Esophagus muscularis mucosa (tissue), 4 donors: ENCODE data around the gene GALNT7. TPM values are rescaled to one million over a fixed set of nuclear protein-coding genes. Genes with fewer than 3 reads are reported as not detected.

Experiments used
- DNase-seq: peaks from one replicate; pipeline ENCODE4 v3.0.0-alpha.2; 2017; ENCODE audit errors: extremely low spot score
- H3K27ac ChIP-seq, 4 donors: fragments of 200-600 bp; sonication (generic); replicated peaks in 1 of 4; 1 replicate in 3 of 4; 2 replicates in 1 of 4; pipeline ENCODE4 v1.5.1; 2016 to 2019; ENCODE audit warnings: mild to moderate bottlenecking in 1 of 4
- H3K27me3 ChIP-seq, 4 donors: fragments of 200-600 bp; sonication (generic); one replicate each; pipeline versions ENCODE4 v1.5.1 to v1.6.0; 2016 to 2019
- H3K36me3 ChIP-seq, 4 donors: fragments of 200-600 bp; sonication (generic); one replicate each; pipeline ENCODE4 v1.5.1; 2016 to 2019
- H3K4me1 ChIP-seq, 4 donors: fragments of 200-600 bp; sonication (generic); one replicate each; pipeline ENCODE4 v1.5.1; 2016 to 2019
- H3K4me3 ChIP-seq, 4 donors: fragments of 200-600 bp; sonication (generic); 1 replicate in 2 of 4; 2 replicates in 2 of 4; pipeline ENCODE4 v1.5.1; 2016 to 2019; ENCODE audit warnings: mild to moderate bottlenecking in 4 of 4, moderate library complexity in 1 of 4
- H3K9me3 ChIP-seq, 4 donors: fragments of 200-600 bp; sonication (generic); 1 replicate in 3 of 4; 2 replicates in 1 of 4; pipeline ENCODE4 v1.5.1; 2016 to 2019
- EP300 ChIP-seq: sonication (generic); formaldehyde crosslinking; IDR thresholded peaks from one replicate; pipeline ENCODE4 v1.6.1; 2017; ENCODE audit warnings: antibody characterized with exemption
- POLR2A ChIP-seq: fragments of 450-650 bp; IDR thresholded peaks from one replicate; pipeline ENCODE4 v1.6.1; 2017; ENCODE audit warnings: antibody characterized with exemption, moderate library complexity, mild to moderate bottlenecking, low read depth
- POLR2AphosphoS5 ChIP-seq, 2 donors: sonication (generic); formaldehyde crosslinking; IDR thresholded peaks; one replicate each; pipeline ENCODE4 v1.6.1; 2017; ENCODE audit warnings: antibody characterized with exemption in 2 of 2
- WGBS: methylation state at CpG from one replicate; pipeline ENCODE4 v1.1.5; 2018; 5-methylcytosine and 5-hydroxymethylcytosine counted together
- intact Hi-C: fragments of 100-400 bp; cut with DNase I; formaldehyde crosslinking; loops from one replicate; pipeline ENCODE4 v1.15.1; 2023
- small RNA-seq, 3 donors: library from RNA; depleted of rRNA; stranded (forward); fragments of <200 nt; gene quantifications; one replicate each; pipeline ENCODE3, GENCODE V24; 2016
- total RNA-seq, 4 donors: library from RNA; depleted of rRNA; stranded (reverse); fragments of >200 nt; gene quantifications; one replicate each; pipeline versions ENCODE4 v1.1.0 to v1.2.1, GENCODE V29; 2016
- TF ChIP-seq, protein P1 (sequence below), 3 experiments: fragments of 200-600 bp in 2 of 3; fragments of 450-650 bp in 1 of 3; sonication (generic) in 2 of 3; IDR thresholded peaks; one replicate each; pipeline ENCODE4 v1.5.1; 2017 to 2019; ENCODE audit warnings: antibody characterized with exemption in 3 of 3, mild to moderate bottlenecking in 2 of 3, moderate library complexity in 1 of 3

Gene GALNT7
- total RNA-seq, 4 donors from 2014 or later, result 9.6 to 20.2 (median 12.9) TPM

DNA sequence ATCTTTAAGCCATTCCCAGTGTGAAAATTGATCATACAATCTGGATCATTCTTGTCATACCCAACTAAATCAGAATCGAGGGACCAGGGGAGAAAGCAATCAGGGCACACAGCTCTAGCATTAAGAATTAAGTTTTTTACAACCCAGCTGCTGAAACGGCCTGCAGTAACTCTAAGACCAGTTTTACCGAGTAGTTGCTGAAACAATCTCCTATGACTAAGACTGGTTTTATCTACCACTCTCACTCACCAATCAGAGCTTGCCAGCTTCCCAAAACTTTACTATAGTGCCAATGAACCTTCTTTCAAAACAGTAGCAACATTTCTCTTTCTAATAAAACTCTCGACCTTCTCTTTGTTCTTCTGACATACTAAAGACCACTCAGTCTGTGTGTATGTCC is 199.3 kb downstream of the GALNT7 start:
- DNase-seq, result no peak
- Histone ChIP-seq H3K27ac (peak overlapping the region; percentile 89 to 95 (median 93)), H3K27me3 (no peaks in the 10 kb centered on the region), H3K9me3 (no peaks in the 10 kb centered on the region), H3K4me1 (peaks cover 14 to 42% (median 29%) of the 10 kb centered on the region in 4 donors), H3K36me3 (no peaks in the 10 kb centered on the region), H3K4me3 (peak overlapping the region; percentile 2 to 88 (median 56))
- WGBS, result 34% methylated on average over 4 of the region's 4 CpGs
- intact Hi-C loops, result loop anchor here (2.0 kb wide), 1 partner anchor 33 kb away; the partner anchor contains the start of gene HMGB2
- TF ChIP-seq POLR2A, result no peak
- TF ChIP-seq, protein P1, sequence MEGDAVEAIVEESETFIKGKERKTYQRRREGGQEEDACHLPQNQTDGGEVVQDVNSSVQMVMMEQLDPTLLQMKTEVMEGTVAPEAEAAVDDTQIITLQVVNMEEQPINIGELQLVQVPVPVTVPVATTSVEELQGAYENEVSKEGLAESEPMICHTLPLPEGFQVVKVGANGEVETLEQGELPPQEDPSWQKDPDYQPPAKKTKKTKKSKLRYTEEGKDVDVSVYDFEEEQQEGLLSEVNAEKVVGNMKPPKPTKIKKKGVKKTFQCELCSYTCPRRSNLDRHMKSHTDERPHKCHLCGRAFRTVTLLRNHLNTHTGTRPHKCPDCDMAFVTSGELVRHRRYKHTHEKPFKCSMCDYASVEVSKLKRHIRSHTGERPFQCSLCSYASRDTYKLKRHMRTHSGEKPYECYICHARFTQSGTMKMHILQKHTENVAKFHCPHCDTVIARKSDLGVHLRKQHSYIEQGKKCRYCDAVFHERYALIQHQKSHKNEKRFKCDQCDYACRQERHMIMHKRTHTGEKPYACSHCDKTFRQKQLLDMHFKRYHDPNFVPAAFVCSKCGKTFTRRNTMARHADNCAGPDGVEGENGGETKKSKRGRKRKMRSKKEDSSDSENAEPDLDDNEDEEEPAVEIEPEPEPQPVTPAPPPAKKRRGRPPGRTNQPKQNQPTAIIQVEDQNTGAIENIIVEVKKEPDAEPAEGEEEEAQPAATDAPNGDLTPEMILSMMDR (IDR thresholded peaks at IDR 0.05), result no peak
- no peak for TF ChIP-seq EP300
- TF ChIP-seq POLR2AphosphoS5 (IDR thresholded peaks at IDR 0.05), result no peak

- no peaks in the 10 kb centered on the region for H3K36me3 ChIP-seq
- DNase-seq, result peak; percentile 96
- H3K4me1 ChIP-seq, result peaks cover 21 to 63% (median 49%) of the 10 kb centered on the region in 4 donors
- no peaks in the 10 kb centered on the region for H3K27me3 ChIP-seq
- no peaks in the 10 kb centered on the region for H3K9me3 ChIP-seq
- 0% methylated on average over 10 of the region's 14 CpGs for WGBS
- peak overlapping the region; percentile 74 to 90 (median 88) for H3K4me3 ChIP-seq
- H3K27ac ChIP-seq, result peak overlapping the region; percentile 89 to 95 (median 93)
- intact Hi-C loops, result loop anchor here (5.0 kb wide), 1 partner anchor 42 kb away; no protein-coding TSS in a partner anchor
- TF ChIP-seq POLR2A (no peak), EP300 (no peak), POLR2AphosphoS5 (IDR thresholded peaks at IDR 0.05) (no peak)
- TF ChIP-seq, protein P1 (IDR thresholded peaks at IDR 0.05), result no peak
Measured at GRCh38 chr4:173370130-173370476, 201.5 kb downstream of the GALNT7 start.

GRCh38 chr4:173370477-173371291 is 202.1 kb downstream of the GALNT7 start, which contains the start of gene SAP30:
Gene SAP30 (plus strand): TSS chr4:173370954. CDS start chr4:173371183, 229 bp downstream.
- peaks cover 0 to 1% (median 0%) of the 10 kb centered on the region in 4 donors for H3K36me3 ChIP-seq
- intact Hi-C loops, result loop anchor here (5.0 kb wide), 1 partner anchor 42 kb away; no protein-coding TSS in a partner anchor
- no peak for TF ChIP-seq EP300
- peak; percentile 98 for TF ChIP-seq POLR2A
- TF ChIP-seq, protein P1 (IDR thresholded peaks at IDR 0.05), result no peak
- TF ChIP-seq POLR2AphosphoS5 (IDR thresholded peaks at IDR 0.05), result peak; percentile 100
- H3K27ac ChIP-seq, result peak within 1 kb of the TSS; percentile 89 to 95 (median 93)
- peak within 1 kb of the TSS; percentile 74 to 90 (median 88) for H3K4me3 ChIP-seq
- no peaks in the 10 kb centered on the region for H3K9me3 ChIP-seq
- DNase-seq, result peak; percentile 100
- peaks cover 21 to 65% (median 53%) of the 10 kb centered on the region in 4 donors for H3K4me1 ChIP-seq
- under 1% methylated on average over 45 of the region's 72 CpGs for WGBS
- H3K27me3 ChIP-seq, result no peaks in the 10 kb centered on the region

GRCh38 chr4:173371292-173372192 is 202.9 kb downstream of the GALNT7 start:
- intact Hi-C loops, result loop anchor here (5.0 kb wide), 1 partner anchor 41 kb away; no protein-coding TSS in a partner anchor
- H3K4me1 ChIP-seq, result peaks cover 21 to 66% (median 57%) of the 10 kb centered on the region in 4 donors

More at GRCh38 chr4:173371292-173372192, 202.9 kb downstream of the GALNT7 start:
- Histone ChIP-seq H3K4me3 (peak overlapping the region; percentile 74 to 90 (median 88)), H3K27me3 (no peaks in the 10 kb centered on the region), H3K9me3 (no peaks in the 10 kb centered on the region), H3K27ac (peak overlapping the region; percentile 89 to 95 (median 92)), H3K36me3 (peaks cover 0 to 4% (median 0%) of the 10 kb centered on the region in 4 donors)
- no peak for DNase-seq
- WGBS, result under 1% methylated on average over 32 of the region's 68 CpGs
- TF ChIP-seq POLR2A (no peak), EP300 (no peak), POLR2AphosphoS5 (IDR thresholded peaks at IDR 0.05) (peak; percentile 74 to 78)
- TF ChIP-seq, protein P1 (IDR thresholded peaks at IDR 0.05), result no peak

Small RNA genes within 50 kb of the gene (small RNA-seq; reads per million reads assigned to genes)
- gene MIR548T (0 to 0.56 (median 0) reads per million in 3 donors), gene RN7SL253P (0 reads per million in 3 donors)

Other genes with a start within 250 kb of the GALNT7 start
- 10 to 100 TPM; 35.7 to 69.7 (median 46.2) TPM for gene HMGB2, start 165.5 kb downstream of the GALNT7 start, total RNA-seq
- 10 to 100 TPM; 39.6 to 56.2 (median 43.7) TPM for gene SAP30, start 202.1 kb downstream of the GALNT7 start, total RNA-seq
- 1 to 10 TPM; 2.3 to 3.0 (median 2.7) TPM for gene SCRG1, start 230.3 kb downstream of the GALNT7 start, total RNA-seq